Measurements from ENCODE around the gene ROBO1. TPM values are rescaled to one million over a fixed set of nuclear protein-coding genes. Genes with fewer than 3 reads are reported as not detected.

The ROBO1 gene
- total RNA-seq, 2 donors from 2014 or later, result 7.6 to 19.7 TPM

GRCh38 chr3:79572930-79573329 is 194.9 kb downstream of the ROBO1 start:
- no peak for TF ChIP-seq CTCF (IDR thresholded peaks at IDR 0.05)
- DNase-seq (ENCODE audit: low spot score), result no peak
- Histone ChIP-seq H3K27me3 (no peaks in the 10 kb centered on the region), H3K9me3 (no peaks in the 10 kb centered on the region), H3K4me3 (no peak overlapping the region), H3K36me3 (no peaks in the 10 kb centered on the region), H3K27ac (no peak overlapping the region), H3K4me1 (no peaks in the 10 kb centered on the region)

- Histone ChIP-seq H3K4me1 (no peaks in the 10 kb centered on the region), H3K36me3 (no peaks in the 10 kb centered on the region), H3K4me3 (no peak overlapping the region), H3K9me3 (no peaks in the 10 kb centered on the region), H3K27me3 (no peaks in the 10 kb centered on the region), H3K27ac (no peak overlapping the region)
- no peak for DNase-seq (ENCODE audit: low spot score)
- no peak for TF ChIP-seq CTCF (IDR thresholded peaks at IDR 0.05)
Observed at GRCh38 chr3:79568938-79569337, 198.9 kb downstream of the ROBO1 start.

GRCh38 chr3:79564192-79564591 is 203.6 kb downstream of the ROBO1 start:
- TF ChIP-seq CTCF (IDR thresholded peaks at IDR 0.05), result no peak
- DNase-seq (ENCODE audit: low spot score), result no peak
- H3K4me1 ChIP-seq, result no peaks in the 10 kb centered on the region
- H3K27ac ChIP-seq, result no peak overlapping the region
- no peaks in the 10 kb centered on the region for H3K27me3 ChIP-seq
- no peaks in the 10 kb centered on the region for H3K36me3 ChIP-seq
- no peak overlapping the region for H3K4me3 ChIP-seq
- no peaks in the 10 kb centered on the region for H3K9me3 ChIP-seq

GRCh38 chr3:79560698-79561097 is 207.1 kb downstream of the ROBO1 start:
- no peak overlapping the region for H3K4me3 ChIP-seq
- no peaks in the 10 kb centered on the region for H3K27me3 ChIP-seq
- DNase-seq (ENCODE audit: low spot score), result no peak
- H3K27ac ChIP-seq, result no peak overlapping the region
- TF ChIP-seq CTCF (IDR thresholded peaks at IDR 0.05), result no peak
- no peaks in the 10 kb centered on the region for H3K4me1 ChIP-seq
- H3K9me3 ChIP-seq, result no peaks in the 10 kb centered on the region
- no peaks in the 10 kb centered on the region for H3K36me3 ChIP-seq

GRCh38 chr3:79558943-79559342 is 208.9 kb downstream of the ROBO1 start:
- H3K36me3 ChIP-seq, result no peaks in the 10 kb centered on the region
- no peaks in the 10 kb centered on the region for H3K4me1 ChIP-seq
- no peak overlapping the region for H3K4me3 ChIP-seq
- TF ChIP-seq CTCF (IDR thresholded peaks at IDR 0.05), result no peak
- no peak overlapping the region for H3K27ac ChIP-seq
- DNase-seq (ENCODE audit: low spot score), result no peak
- H3K9me3 ChIP-seq, result no peaks in the 10 kb centered on the region
- no peaks in the 10 kb centered on the region for H3K27me3 ChIP-seq

GRCh38 chr3:79555655-79556054 is 212.1 kb downstream of the ROBO1 start:
- no peak for TF ChIP-seq CTCF (IDR thresholded peaks at IDR 0.05)
- no peak for DNase-seq (ENCODE audit: low spot score)
- no peak overlapping the region for H3K4me3 ChIP-seq
- H3K27ac ChIP-seq, result no peak overlapping the region
- no peaks in the 10 kb centered on the region for H3K36me3 ChIP-seq
- H3K4me1 ChIP-seq, result no peaks in the 10 kb centered on the region
- H3K9me3 ChIP-seq, result no peaks in the 10 kb centered on the region
- no peaks in the 10 kb centered on the region for H3K27me3 ChIP-seq

Data from right atrium auricular region (tissue), 2 donors.